COLO829 (cell line): Measurements from ENCODE around the gene CSK.

Experiments used
- DNase-seq: peaks from one replicate; pipeline ENCODE4 v3.0.0; 2012; ENCODE audit warnings: low spot score

Gene CSK

DNA sequence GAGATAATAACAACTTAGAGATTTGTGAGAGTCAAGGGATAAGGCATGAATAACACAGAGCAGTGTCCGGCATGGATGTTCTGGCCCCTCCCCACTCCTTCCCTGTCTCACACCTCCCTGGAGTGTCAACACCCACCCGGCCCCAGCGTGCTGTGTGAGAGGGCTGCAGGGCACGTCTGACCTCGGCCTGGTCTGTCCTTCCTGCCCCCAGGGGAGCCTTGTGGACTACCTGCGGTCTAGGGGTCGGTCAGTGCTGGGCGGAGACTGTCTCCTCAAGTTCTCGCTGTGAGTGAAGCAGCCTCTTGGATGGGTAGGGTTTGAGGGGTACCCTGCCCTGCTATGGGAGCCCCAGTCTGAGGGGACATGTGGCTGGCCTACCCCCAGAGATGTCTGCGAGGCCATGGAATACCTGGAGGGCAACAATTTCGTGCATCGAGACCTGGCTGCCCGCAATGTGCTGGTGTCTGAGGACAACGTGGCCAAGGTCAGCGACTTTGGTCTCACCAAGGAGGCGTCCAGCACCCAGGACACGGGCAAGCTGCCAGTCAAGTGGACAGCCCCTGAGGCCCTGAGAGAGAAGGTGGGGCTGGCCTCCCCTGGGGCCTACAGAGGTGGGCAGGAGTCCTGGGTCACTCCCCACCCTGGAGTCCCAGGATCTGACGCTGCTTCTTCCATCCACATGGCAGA, 19.6 kb downstream of the CSK start:
- DNase-seq: no peak

DNA sequence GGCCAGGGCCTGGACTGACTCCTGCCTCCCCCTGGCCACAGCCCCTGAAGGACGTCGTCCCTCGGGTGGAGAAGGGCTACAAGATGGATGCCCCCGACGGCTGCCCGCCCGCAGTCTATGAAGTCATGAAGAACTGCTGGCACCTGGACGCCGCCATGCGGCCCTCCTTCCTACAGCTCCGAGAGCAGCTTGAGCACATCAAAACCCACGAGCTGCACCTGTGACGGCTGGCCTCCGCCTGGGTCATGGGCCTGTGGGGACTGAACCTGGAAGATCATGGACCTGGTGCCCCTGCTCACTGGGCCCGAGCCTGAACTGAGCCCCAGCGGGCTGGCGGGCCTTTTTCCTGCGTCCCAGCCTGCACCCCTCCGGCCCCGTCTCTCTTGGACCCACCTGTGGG, 20.4 kb downstream of the CSK start:
- no peak for DNase-seq

- DNase-seq: no peak
These were observed 21.1 kb downstream of the CSK start for GRCh38 chr15:74802862-74803447.

GRCh38 chr15:74804935-74805334, 23.1 kb downstream of the CSK start:
- DNase-seq: no peak

- DNase-seq: no peak
These were observed 25.4 kb downstream of the CSK start for GRCh38 chr15:74807282-74807681.

DNA sequence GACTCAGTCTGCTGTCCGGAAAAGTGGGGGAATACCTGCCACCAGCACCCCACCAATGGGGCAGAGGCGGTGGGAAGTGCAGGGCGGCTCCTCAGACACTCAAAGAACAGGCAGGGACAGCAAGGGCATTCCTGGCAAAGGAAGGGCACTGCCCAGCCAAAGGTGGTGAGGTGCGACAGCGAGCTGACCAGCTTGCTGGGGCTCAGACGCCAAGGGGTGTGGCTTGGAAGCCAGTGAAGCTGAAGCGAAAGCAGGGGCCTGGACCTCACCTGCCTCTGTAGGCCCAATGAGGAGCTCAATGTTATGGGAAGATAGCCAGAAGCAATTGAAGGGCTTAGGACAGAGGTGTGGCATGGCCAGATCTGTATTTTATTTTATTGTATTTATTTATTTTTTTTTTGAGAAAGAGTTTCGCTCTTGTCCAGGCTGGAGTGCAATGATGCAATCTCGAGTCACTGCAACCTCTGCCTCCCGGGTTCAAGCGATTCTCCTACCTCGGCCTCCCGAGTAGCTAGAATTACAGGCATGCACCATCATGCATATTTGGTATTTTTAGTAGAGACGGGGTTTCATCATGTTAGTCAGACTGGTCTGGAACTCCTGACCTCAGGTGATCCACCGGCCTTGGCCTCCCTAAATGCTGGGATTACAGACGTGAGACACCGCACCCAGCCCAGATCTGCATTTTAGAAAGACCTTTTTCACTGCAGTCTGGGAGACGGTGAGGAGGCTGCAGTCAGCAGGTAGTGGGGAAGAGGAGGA, 26.4 kb downstream of the CSK start:
- DNase-seq: no peak

DNA sequence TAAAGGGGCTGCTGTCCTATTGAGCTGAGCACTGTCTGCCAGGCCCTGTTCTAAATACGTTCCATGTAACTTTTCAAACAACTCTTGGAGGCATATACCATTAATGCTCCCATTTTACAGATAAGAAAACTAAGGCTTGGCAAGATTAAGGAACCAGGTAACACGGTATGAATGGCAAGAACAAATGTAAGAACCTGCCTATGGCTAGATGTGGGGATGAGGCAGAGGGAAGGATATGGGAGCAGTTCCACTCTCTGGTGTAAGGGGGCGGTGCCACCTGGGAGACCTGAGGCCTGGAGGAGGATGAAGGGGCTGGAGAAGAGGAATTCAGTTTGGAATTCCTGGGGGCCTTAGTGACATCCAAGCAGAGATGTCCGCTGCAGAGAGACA, 27.0 kb downstream of the CSK start:
- no peak for DNase-seq

DNA sequence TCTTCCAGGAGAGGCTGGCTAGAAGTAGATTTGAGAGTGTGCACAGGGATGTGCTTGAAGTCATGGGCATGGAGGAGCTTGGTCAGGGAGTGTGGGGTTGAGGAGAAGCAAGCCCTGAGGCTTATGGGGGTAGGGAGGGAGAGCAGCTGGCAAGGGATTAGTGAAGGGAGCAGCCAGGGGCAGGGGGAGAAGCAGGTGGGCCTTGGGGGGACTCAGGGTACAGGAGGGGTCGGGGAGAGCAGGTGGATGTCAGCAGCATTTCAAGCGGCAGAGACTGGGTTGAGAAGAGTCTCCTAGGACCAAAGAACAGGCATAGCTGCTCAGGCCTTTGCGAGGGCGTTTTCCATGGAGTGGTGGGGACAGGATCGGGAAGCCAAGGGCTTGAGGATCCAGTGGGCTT, 27.4 kb downstream of the CSK start:
- no peak for DNase-seq

GRCh38 chr15:74809956-74810355, 28.1 kb downstream of the CSK start:
- no peak for DNase-seq

DNA sequence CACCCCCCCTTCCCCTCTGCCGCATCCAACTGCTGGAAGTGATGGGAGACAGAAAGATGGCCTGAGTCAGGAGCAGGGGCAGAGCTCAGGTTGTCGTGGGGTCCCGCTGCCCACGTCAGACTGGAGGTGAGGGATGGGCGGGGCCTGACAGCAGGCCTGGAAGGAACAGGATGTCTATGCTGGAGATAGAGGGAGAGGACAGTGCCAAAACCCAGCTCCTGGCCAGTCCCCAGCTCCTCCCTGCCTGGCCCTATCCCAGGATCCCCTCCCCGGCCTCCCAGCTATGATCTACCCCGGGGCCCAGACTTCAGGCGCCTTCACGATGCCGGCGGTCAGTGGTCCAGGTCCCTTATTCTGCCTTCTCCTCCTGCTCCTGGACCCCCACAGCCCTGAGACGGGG, 30.7 kb downstream of the CSK start, which contains the start of gene LMAN1L:
Gene LMAN1L (plus strand): TSS at position 303 of the 400 bp plus-strand sequence. CDS start 20 bp downstream, at position 323.
- no peak for DNase-seq

DNA sequence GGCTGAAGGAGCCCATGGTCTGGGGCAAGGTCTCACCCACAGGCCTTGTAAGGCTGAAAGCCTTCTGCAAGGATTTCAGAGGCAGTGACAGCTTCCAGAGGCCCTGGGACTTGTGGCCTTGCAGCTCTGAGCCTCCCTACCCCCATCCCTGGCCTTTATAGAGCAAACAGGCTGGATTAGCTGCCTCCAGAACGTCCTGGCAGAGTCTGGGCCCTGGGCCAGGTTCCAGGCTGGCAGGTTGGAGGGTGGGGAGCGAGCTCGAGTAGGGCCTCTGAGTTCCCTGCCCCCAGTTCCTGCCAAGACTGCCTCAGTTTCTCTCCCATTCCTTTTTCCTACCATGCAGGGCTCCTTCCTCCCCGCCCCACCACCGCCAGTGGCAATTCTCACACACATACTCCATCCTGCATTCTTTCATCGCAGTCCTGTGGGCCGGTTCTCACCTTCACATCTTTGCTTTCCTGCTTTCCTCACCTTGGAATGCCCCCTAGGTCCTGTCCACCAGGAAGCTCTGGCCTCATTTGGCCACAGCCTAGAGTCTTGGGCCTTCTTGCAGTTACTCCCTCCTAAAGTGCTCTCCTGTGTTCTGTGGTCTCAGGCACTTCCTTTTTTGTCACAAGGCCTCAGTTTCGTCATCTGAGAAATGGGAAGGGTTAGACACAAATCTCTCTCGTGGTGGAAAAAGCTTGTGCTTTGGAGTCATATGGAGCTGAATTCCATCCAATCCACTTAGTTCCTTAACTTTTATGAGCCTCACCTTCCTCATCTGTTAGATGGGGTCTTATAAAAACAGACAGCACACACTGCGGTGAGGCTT, 33.4 kb downstream of the CSK start:
- no peak for DNase-seq

- no peak for DNase-seq
These were observed 34.1 kb downstream of the CSK start for GRCh38 chr15:74815961-74816360.

DNA sequence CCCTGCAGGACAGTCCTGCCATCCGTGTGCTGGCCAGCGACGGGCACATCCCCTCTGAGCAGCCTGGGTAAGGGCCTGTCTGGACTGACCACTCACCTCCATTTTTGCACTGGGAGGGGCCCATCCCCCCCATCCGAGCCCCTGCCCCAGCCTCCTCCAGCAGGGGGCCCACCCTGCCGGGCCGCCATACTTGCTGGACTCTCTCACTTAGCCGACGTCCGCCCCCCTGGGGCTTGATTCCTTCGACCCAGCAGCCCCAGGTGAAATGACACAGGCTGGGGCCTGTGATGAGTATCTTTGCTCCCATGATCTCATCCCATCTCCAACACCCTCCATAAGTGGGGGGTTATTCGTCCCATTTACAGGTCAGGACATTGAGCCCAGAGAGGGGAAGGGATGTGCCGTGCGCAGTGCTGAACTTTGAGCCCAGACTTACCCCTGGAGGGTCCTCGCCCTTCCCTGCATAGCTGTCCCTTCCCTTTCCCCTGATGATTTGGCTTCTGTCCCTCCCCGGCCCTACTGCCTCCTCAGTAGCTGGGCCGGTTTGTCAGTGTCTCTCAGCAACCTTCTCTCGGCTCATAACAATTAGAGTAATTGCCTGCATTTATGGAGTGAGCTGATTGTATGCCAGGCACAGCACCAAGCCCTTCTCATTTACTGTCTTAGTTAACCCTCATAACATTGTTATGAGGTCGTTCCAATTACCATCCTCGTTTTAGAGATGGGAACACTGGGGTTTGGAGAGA, 34.9 kb downstream of the CSK start:
- no peak for DNase-seq

GRCh38 chr15:74817370-74817737, 35.5 kb downstream of the CSK start:
- no peak for DNase-seq

DNA sequence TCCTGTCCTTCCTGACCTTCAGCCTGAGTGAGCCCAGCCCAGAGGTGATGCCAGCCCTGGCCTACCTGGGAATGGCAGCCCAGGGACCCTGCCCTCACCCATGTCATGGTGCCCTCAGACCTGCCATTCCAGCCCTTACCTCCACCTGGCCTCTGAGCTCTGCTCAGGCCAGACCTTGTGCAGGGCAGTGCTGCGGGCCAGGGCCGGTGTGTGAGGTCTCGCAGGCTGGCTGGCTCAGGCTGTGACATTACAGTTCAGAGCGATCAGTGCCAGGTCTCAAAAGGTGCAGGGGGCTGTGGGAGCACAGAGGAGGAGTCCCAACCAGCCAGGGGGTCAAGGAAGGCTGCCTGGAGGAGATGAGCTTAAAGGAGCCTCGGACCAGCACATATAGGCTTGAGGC, 38.2 kb downstream of the CSK start:
- DNase-seq: no peak

DNA sequence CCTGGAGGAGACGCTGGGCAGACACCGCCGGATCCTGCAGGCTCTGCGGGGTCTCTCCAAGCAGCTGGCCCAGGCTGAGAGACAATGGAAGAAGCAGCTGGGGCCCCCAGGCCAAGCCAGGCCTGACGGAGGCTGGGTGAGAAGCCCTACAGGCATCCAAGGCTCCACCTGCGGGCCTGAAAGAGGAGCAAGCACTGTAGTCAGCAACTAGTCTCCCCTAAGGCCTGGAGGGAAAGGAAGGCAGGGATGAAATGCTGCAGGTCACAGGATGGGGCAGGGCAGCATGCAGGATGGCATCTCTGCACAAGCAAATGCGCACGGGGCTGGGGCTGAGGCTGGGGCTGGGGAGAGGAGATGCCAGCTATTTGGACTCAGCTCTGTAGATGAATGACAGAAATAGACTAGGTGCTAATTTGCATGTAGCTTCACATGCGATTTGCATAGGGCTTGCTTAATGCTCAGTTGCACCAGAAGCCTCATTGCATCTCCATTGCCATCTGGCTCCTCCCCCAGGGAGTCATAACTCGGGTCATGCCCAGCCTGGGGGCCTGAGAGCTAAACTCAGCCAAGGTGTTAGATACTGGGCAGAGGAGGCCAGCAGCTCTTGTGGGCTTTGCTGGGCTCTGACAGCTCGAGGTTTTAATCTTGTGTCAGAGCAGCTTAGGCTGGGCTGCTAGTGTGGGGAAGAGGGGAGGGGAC, 39.4 kb downstream of the CSK start:
- no peak for DNase-seq

DNA sequence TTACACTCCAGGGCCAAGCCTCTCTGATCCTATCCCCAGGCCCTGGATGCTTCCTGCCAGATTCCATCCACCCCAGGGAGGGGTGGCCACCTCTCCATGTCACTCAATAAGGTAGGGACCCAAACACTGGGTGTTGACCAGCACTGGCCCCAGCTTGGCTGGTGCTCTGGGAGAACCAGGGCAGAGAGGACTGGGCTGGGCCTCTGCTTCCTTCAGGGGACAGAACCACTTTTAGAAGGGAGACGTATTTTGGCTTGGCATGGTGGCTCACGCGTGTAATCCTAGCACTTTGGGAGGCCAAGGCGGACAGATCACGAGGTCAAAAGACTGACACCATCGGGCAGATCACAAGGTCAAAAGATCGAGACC, 39.9 kb downstream of the CSK start:
- no peak for DNase-seq

GRCh38 chr15:74822233-74822632, 40.4 kb downstream of the CSK start:
- DNase-seq: no peak

GRCh38 chr15:74823324-74823723, 41.4 kb downstream of the CSK start:
- no peak for DNase-seq

DNA sequence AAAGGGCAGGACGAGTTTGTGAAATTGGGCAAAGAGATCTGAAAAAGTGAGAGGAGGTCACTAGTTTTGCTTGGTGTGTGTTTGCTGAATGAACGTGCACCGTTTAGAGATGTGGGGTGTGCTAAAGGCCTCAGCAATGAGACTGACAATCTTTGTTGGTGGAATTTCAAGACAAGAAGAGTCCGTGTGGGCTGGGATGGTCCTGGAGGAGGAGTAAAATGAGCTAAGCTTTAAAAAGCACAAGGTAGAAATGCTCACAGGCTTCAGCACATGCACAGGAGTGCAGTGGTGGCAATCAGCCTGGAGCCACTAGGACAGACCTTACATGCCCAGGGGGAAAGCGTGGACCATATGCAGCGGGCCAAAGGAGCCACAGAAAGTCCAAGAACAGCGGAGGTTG, 43.1 kb downstream of the CSK start:
- DNase-seq: no peak

GRCh38 chr15:74825866-74826265, 44.0 kb downstream of the CSK start:
- DNase-seq: no peak
